Nephron progenitor cell (in vitro differentiated cells): ENCODE results near the gene RANBP9.

Source experiments
- DNase-seq: peaks from one replicate; pipeline ENCODE4 v3.0.0; 2021
- H3K27ac Mint-ChIP-seq: 2 replicates; pipeline ENCODE4 v1.8.0; 2021; ENCODE audit warnings: mild to moderate bottlenecking, moderate library complexity, mixed read lengths
- H3K27me3 Mint-ChIP-seq: 2 replicates; pipeline ENCODE4 v1.8.0; 2021; ENCODE audit warnings: mild to moderate bottlenecking, low read depth, mixed read lengths; ENCODE audit not compliant: poor library complexity
- H3K36me3 Mint-ChIP-seq: 2 replicates; pipeline ENCODE4 v1.8.0; 2021; ENCODE audit warnings: low read depth, mixed read lengths
- H3K4me1 Mint-ChIP-seq: 2 replicates; pipeline ENCODE4 v1.8.0; 2021; ENCODE audit warnings: mixed read lengths
- H3K4me3 Mint-ChIP-seq: 2 replicates; pipeline ENCODE4 v1.8.0; 2021; ENCODE audit warnings: mild to moderate bottlenecking, moderate library complexity, mixed read lengths
- H3K9me3 Mint-ChIP-seq: 2 replicates; pipeline ENCODE4 v1.8.0; 2021; ENCODE audit warnings: mild to moderate bottlenecking, moderate library complexity, mixed read lengths
- TF ChIP-seq, protein P1 (sequence below): fragments of 200-600 bp; sonication (generic); IDR thresholded peaks from 2 replicates; pipeline ENCODE4 v1.5.0; 2021; ENCODE audit warnings: antibody characterized with exemption

The RANBP9 gene

DNA sequence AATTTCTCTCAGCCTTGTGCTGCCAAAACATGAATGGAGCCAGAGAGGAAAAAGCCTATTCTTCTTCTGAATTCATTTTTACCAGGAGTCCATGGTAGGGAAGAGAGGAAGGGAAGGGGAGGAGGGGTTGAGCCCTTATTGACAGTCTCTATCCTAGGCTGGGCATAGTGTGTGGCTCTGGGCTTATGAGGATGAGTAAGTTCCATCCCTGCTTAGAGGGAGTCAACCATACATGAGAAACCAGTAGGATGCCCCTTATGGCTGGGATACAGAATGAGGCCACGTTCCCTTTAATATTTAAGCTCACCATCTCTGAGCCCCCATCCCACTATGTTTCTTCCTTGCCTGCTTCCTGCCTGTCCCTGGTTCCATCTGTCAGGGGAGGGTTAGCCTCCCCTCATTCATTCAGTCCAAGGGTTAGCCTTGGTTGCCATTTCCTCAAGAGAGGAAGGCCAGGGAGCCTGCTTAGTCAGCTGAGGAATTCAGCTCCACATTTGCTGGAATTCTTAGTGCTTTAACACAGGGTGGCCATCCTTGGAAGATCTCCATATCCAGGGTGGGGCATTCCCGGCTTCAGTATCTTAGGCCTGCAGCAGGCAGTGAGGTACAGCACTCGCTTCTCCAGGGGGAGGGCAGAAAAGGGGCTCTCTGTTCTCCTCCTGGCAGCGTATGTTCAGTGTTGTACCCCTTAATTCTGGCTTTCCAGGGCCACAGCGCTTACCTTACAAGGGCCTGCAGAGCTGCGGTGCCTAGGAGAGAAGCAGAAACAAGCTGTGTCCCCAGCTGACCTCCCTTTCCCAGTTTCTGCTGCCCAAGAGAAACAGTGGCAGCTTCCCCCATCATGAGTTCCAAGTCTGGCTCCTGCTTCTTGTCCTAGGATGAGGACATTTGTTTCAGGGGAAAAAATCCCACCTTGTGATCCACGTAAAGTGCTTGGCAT, 124.8 kb downstream of the RANBP9 start:
- Mint-ChIP-seq H3K27ac (no peak overlapping the region), H3K4me1 (peaks cover 5% of the 10 kb centered on the region)
- no peak for DNase-seq

DNA sequence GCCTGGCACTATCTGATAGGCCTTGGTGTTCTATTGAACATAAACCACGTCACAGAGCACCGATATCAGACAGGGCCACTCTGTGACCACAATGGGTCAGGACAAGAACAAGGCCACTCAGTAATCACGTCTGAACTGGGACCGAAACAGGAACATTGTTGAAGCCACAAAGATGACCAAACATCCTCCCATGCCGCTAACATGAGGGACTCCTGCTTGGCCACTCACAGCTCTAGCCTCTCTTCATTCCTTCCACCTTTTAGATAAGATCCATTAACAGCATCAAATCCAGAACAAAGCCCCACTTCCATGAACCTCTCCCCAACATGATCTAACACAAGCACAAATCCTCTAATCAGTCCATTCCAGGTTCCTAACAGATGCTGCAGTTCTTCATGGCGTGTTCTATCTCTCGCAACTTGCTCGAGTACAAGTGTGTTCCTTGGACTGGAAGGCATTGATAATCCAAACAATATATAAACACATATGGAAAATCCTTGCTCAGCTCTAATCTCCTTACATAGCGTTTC, 129.9 kb downstream of the RANBP9 start:
- Mint-ChIP-seq H3K4me1 (no peaks in the 10 kb centered on the region), H3K4me3 (no peak overlapping the region), H3K27me3 (no peaks in the 10 kb centered on the region), H3K9me3 (peaks cover 15% of the 10 kb centered on the region), H3K36me3 (peaks cover 62% of the 10 kb centered on the region), H3K27ac (no peak overlapping the region)
- TF ChIP-seq, protein P1, sequence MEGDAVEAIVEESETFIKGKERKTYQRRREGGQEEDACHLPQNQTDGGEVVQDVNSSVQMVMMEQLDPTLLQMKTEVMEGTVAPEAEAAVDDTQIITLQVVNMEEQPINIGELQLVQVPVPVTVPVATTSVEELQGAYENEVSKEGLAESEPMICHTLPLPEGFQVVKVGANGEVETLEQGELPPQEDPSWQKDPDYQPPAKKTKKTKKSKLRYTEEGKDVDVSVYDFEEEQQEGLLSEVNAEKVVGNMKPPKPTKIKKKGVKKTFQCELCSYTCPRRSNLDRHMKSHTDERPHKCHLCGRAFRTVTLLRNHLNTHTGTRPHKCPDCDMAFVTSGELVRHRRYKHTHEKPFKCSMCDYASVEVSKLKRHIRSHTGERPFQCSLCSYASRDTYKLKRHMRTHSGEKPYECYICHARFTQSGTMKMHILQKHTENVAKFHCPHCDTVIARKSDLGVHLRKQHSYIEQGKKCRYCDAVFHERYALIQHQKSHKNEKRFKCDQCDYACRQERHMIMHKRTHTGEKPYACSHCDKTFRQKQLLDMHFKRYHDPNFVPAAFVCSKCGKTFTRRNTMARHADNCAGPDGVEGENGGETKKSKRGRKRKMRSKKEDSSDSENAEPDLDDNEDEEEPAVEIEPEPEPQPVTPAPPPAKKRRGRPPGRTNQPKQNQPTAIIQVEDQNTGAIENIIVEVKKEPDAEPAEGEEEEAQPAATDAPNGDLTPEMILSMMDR, result no peak
- no peak for DNase-seq

More for the DNA sequence above, 124.8 kb downstream of the RANBP9 start:
- H3K36me3 Mint-ChIP-seq, result peaks cover 39% of the 10 kb centered on the region
- no peak overlapping the region for H3K4me3 Mint-ChIP-seq
- TF ChIP-seq, protein P1, result no peak
- H3K9me3 Mint-ChIP-seq, result no peaks in the 10 kb centered on the region
- H3K27me3 Mint-ChIP-seq, result no peaks in the 10 kb centered on the region

DNA sequence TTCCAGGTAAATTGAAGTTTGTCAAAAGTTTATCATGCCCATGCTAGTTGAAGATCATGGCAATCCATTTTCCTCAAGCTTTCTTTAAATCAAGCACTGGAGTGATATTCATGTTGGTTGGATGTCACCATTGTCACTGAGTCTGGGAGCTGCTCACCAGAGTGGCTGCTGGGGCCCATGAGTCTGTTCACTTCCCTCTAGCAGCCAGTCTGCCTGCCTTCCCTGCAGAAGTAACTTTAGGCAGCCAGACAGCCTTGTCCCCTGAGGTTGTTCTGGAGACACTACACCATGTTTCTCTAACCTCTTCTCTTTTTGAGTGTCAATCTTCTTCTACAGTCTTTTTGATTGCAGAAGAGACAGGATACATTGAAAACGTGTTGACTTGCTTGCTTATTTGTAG, 131.7 kb downstream of the RANBP9 start:
- TF ChIP-seq, protein P1, result no peak
- H3K36me3 Mint-ChIP-seq, result peaks cover 63% of the 10 kb centered on the region
- H3K27ac Mint-ChIP-seq, result peak overlapping the region; percentile 32
- H3K4me3 Mint-ChIP-seq, result no peak overlapping the region
- H3K9me3 Mint-ChIP-seq, result peaks cover 24% of the 10 kb centered on the region
- H3K27me3 Mint-ChIP-seq, result no peaks in the 10 kb centered on the region
- no peak for DNase-seq
- H3K4me1 Mint-ChIP-seq, result peaks cover 10% of the 10 kb centered on the region

DNA sequence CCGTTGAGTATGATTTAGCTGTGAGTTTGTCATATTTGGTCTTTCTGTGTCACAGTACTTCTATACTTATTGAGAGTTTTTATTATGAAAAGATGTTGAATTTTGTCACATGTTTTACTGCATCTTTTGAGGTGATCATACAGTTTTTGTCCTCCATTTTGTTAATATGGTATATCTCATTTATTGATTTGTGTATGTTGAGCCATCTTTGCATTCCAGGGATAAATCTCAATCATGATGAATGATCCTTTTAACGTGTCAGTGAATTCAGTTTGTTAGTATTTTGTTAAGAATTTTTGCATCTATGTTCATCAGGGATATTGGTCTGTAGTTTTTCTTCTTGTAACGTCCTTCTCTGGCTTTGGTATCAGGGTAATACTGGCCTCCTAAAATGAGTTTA, 133.7 kb downstream of the RANBP9 start:
- H3K9me3 Mint-ChIP-seq, result peaks cover 24% of the 10 kb centered on the region
- no peak overlapping the region for H3K27ac Mint-ChIP-seq
- peaks cover 25% of the 10 kb centered on the region for H3K4me1 Mint-ChIP-seq
- no peak for DNase-seq
- no peaks in the 10 kb centered on the region for H3K27me3 Mint-ChIP-seq
- peaks cover 48% of the 10 kb centered on the region for H3K36me3 Mint-ChIP-seq
- H3K4me3 Mint-ChIP-seq, result no peak overlapping the region
- TF ChIP-seq, protein P1, result no peak

DNA sequence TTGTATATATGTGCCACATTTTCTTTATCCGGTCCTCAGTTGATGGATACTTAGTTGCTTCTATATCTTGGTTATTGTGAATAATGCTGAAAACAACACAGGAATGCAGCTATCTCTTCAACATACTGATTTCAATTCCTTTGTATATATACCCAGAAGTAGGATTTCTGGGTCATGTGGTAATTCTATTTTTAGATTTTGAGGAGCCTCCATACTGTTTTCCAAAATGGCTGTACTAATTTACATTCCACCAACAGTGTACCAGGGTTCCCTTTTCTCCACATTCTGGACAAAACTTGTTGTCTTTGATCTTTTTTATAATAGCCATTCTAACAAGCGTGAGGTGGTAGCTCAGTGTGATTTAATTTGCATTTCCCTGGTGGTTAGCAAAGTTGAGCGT, 135.6 kb downstream of the RANBP9 start:
- Mint-ChIP-seq H3K4me1 (peaks cover 35% of the 10 kb centered on the region), H3K27ac (peak overlapping the region; percentile 62), H3K9me3 (peaks cover 24% of the 10 kb centered on the region), H3K4me3 (peak overlapping the region; percentile 75), H3K36me3 (peaks cover 36% of the 10 kb centered on the region), H3K27me3 (peaks cover 7% of the 10 kb centered on the region)
- no peak for DNase-seq
- TF ChIP-seq, protein P1, result no peak
